KMS-11 (cell line): ENCODE data around the gene RFTN1.

Experiments used
- H2AFZ ChIP-seq: fragments of 200-600 bp; sonication (generic); 2 replicates; pipeline ENCODE4 v1.6.1; 2016; ENCODE audit warnings: antibody characterized with exemption, mixed run types, low read depth
- H3K27ac ChIP-seq: fragments of 200-600 bp; sonication (generic); 2 replicates; pipeline ENCODE4 v1.6.1; 2016; ENCODE audit warnings: mild to moderate bottlenecking, mixed run types
- H3K27me3 ChIP-seq: fragments of 200-600 bp; sonication (generic); 2 replicates; pipeline ENCODE4 v1.6.1; 2017; ENCODE audit warnings: mild to moderate bottlenecking, low read depth, mixed run types, moderate library complexity; ENCODE audit not compliant: insufficient read depth
- H3K36me3 ChIP-seq: fragments of 200-600 bp; sonication (generic); 2 replicates; pipeline ENCODE4 v1.6.1; 2017; ENCODE audit warnings: mild to moderate bottlenecking, mixed run types; ENCODE audit not compliant: insufficient read depth
- H3K4me1 ChIP-seq: fragments of 200-600 bp; sonication (generic); 2 replicates; pipeline ENCODE4 v1.6.1; 2016; ENCODE audit warnings: mild to moderate bottlenecking, low read depth, mixed run types; ENCODE audit not compliant: poor library complexity, severe bottlenecking
- H3K4me2 ChIP-seq: fragments of 200-600 bp; sonication (generic); 2 replicates; pipeline ENCODE4 v1.7.0; 2016; ENCODE audit warnings: mild to moderate bottlenecking, mixed run types
- H3K4me3 ChIP-seq: fragments of 200-600 bp; sonication (generic); IDR thresholded peaks from 2 replicates; pipeline ENCODE4 v1.6.1; 2017; ENCODE audit warnings: low read depth, low read length, mixed read lengths; ENCODE audit not compliant: insufficient read depth
- H3K79me2 ChIP-seq: fragments of 200-600 bp; sonication (generic); 2 replicates; pipeline ENCODE4 v1.6.1; 2016; ENCODE audit warnings: low read depth, mixed run types; ENCODE audit not compliant: insufficient read depth
- H3K9ac ChIP-seq: fragments of 200-600 bp; sonication (generic); 2 replicates; pipeline ENCODE4 v1.6.1; 2016; ENCODE audit warnings: mild to moderate bottlenecking, mixed run types
- H4K20me1 ChIP-seq: fragments of 200-600 bp; sonication (generic); 2 replicates; pipeline ENCODE4 v1.6.1; 2016; ENCODE audit warnings: mild to moderate bottlenecking, mixed run types; ENCODE audit not compliant: insufficient read depth
- CTCF ChIP-seq: fragments of 200-600 bp; sonication (generic); conservative IDR thresholded peaks from 2 replicates; pipeline ENCODE4 v1.6.1; 2017; ENCODE audit warnings: low read depth, mild to moderate bottlenecking, antibody characterized with exemption, low read length, moderate library complexity, mixed read lengths

Gene RFTN1

GRCh38 chr3:16374047-16374934, 139.2 kb downstream of the RFTN1 start:
- Histone ChIP-seq H3K27me3 (no peaks in the 10 kb centered on the region), H3K4me3 (no peak overlapping the region), H3K4me1 (no peaks in the 10 kb centered on the region), H4K20me1 (no peaks in the 10 kb centered on the region), H2AFZ (no peak overlapping the region), H3K36me3 (no peaks in the 10 kb centered on the region), H3K4me2 (no peak overlapping the region), H3K9ac (no peak overlapping the region), H3K79me2 (no peaks in the 10 kb centered on the region), H3K27ac (no peak overlapping the region)
- TF ChIP-seq CTCF = no peak

- H3K4me1 ChIP-seq = no peaks in the 10 kb centered on the region
- H3K4me3 ChIP-seq = no peak overlapping the region
- H4K20me1 ChIP-seq = no peaks in the 10 kb centered on the region
- H2AFZ ChIP-seq = no peak overlapping the region
- no peak overlapping the region for H3K27ac ChIP-seq
- H3K36me3 ChIP-seq = no peaks in the 10 kb centered on the region
- TF ChIP-seq CTCF = no peak
- no peak overlapping the region for H3K9ac ChIP-seq
- H3K79me2 ChIP-seq = no peaks in the 10 kb centered on the region
- H3K27me3 ChIP-seq = no peaks in the 10 kb centered on the region
- no peak overlapping the region for H3K4me2 ChIP-seq
Observed at GRCh38 chr3:16373341-16373946, 140.1 kb downstream of the RFTN1 start.

GRCh38 chr3:16372362-16373292, 140.9 kb downstream of the RFTN1 start:
- Histone ChIP-seq H3K4me2 (no peak overlapping the region), H3K27ac (no peak overlapping the region), H3K36me3 (no peaks in the 10 kb centered on the region), H4K20me1 (no peaks in the 10 kb centered on the region), H2AFZ (no peak overlapping the region), H3K4me3 (no peak overlapping the region), H3K27me3 (no peaks in the 10 kb centered on the region), H3K79me2 (no peaks in the 10 kb centered on the region), H3K9ac (no peak overlapping the region), H3K4me1 (no peaks in the 10 kb centered on the region)
- no peak for TF ChIP-seq CTCF

GRCh38 chr3:16370872-16371740, 142.4 kb downstream of the RFTN1 start:
- Histone ChIP-seq H3K4me3 (no peak overlapping the region), H2AFZ (no peak overlapping the region), H3K27ac (no peak overlapping the region), H3K79me2 (no peaks in the 10 kb centered on the region), H3K4me2 (no peak overlapping the region), H3K27me3 (no peaks in the 10 kb centered on the region), H4K20me1 (no peaks in the 10 kb centered on the region), H3K36me3 (no peaks in the 10 kb centered on the region), H3K9ac (no peak overlapping the region), H3K4me1 (no peaks in the 10 kb centered on the region)
- no peak for TF ChIP-seq CTCF
